Upper lobe of left lung (tissue), 4 donors: ENCODE results near the gene GDF3.

Experiments used
- CTCF ChIP-seq, 6 experiments: fragments of 450-650 bp in 4 of 6; fragments of 200-600 bp in 2 of 6; sonication (generic) in 2 of 6; IDR thresholded peaks; one replicate each; pipeline ENCODE4 v1.5.1; 2016 to 2019; ENCODE audit warnings: antibody characterized with exemption in 6 of 6
- EP300 ChIP-seq, 4 donors: sonication (generic); formaldehyde crosslinking; IDR thresholded peaks; one replicate each; pipeline ENCODE4 v1.5.1; 2017; ENCODE audit warnings: antibody characterized with exemption in 4 of 4, control low read depth in 2 of 4
- POLR2A ChIP-seq, 4 donors: fragments of 450-650 bp; IDR thresholded peaks; one replicate each; pipeline ENCODE4 v1.5.1; 2016 to 2017; ENCODE audit warnings: antibody characterized with exemption in 4 of 4, mild to moderate bottlenecking in 2 of 4

- no peak for TF ChIP-seq CTCF (IDR thresholded peaks at IDR 0.05)
- TF ChIP-seq POLR2A (IDR thresholded peaks at IDR 0.05) = no peak
- no peak for TF ChIP-seq EP300 (IDR thresholded peaks at IDR 0.05)
Measured at GRCh38 chr12:7656121-7656520, 39.5 kb downstream of the GDF3 start.
